ENCODE measurements around the gene SNRPB2.

Gene SNRPB2

DNA sequence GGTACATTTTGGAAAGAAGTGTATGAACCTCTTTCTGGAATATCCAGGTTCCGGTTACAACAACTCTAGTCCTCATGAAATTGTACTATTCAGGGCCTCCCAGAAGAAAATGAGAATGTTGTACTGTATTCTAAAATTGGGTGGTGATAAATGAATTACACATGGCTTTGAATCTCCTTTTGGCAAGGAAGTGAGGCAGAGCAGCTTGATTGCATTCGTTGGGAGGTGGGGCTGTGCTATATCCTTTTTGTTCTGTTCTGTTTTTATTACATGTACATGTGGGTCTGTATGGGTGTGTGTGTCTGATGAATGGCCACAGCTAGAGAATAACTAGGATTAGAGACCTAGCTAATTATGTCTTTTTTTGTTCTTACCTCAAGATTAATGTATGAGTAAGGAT, 37.8 kb upstream of the SNRPB2 start:
- H3K14ac ChIP-seq (ENCODE audit: low read length), result no peak overlapping the region
- no peak overlapping the region for H2AFZ ChIP-seq (ENCODE audit: low read length)

DNA sequence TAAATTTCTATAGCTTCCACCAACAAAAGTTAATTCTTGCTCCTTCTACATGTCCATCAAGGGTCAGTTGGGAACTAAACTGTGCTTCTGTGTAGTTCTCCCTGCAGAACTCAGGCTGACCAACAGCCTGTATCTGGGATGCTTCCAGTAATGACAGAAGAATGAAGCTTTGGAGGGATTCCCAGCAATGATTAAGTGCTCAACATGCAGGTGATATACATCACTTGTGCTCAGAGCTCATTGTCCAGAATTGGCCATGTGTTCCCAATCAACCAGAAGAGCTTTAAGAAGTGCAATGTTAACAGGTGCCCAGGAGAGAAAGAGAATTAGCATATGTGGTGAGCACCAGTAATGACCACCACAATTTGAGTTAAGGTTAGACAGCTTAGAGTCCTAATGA, 37.4 kb upstream of the SNRPB2 start:
- Histone ChIP-seq H3K4me2 (ENCODE audit: insufficient read depth, low read length, poor library complexity, severe bottlenecking) (no peak overlapping the region), H3K9ac (ENCODE audit: low read depth, low read length, poor library complexity) (no peak overlapping the region), H2AFZ (ENCODE audit: low read length) (no peak overlapping the region), H3K79me1 (ENCODE audit: low read depth, low read length) (no peaks in the 10 kb centered on the region), H3K4me1 (ENCODE audit: control insufficient read depth in 2 of 2, insufficient read depth in 1 of 2, low read depth in 1 of 2, low read length in 2 of 2) (peaks cover 0 to 5% of the 10 kb centered on the region in 2 donors), H3K27ac (replicated peaks; ENCODE audit: low read length) (no peak overlapping the region), H3K4ac (ENCODE audit: low read length) (no peak overlapping the region), H2AK5ac (ENCODE audit: low read depth, low read length) (no peak overlapping the region), H3K9me3 (replicated peaks in 1 of 2; ENCODE audit: control insufficient read depth in 2 of 2, insufficient read depth in 1 of 2, low read depth in 1 of 2, low read length in 2 of 2) (no peaks in the 10 kb centered on the region), H3K18ac (ENCODE audit: low read length) (no peak overlapping the region), H2BK5ac (ENCODE audit: low read length) (no peak overlapping the region), H4K91ac (ENCODE audit: low read depth, low read length, poor library complexity) (no peak overlapping the region), H3K4me3 (ENCODE audit: low read length in 2 of 2) (no peak overlapping the region), H3K27me3 (ENCODE audit: control insufficient read depth in 3 of 3, insufficient read depth in 3 of 3, low read depth in 1 of 3, low read length in 3 of 3) (no peaks in the 10 kb centered on the region), H3K23ac (ENCODE audit: low read depth, low read length, poor library complexity) (no peak overlapping the region), H3K36me3 (replicated peaks in 1 of 2; ENCODE audit: control insufficient read depth in 2 of 2, insufficient read depth in 2 of 2, low read length in 2 of 2) (no peaks in the 10 kb centered on the region), H4K8ac (ENCODE audit: low read depth, low read length) (no peak overlapping the region), H3K14ac (ENCODE audit: low read length) (no peak overlapping the region), H2BK12ac (ENCODE audit: low read length) (no peak overlapping the region), H2BK120ac (ENCODE audit: low read depth, low read length) (no peak overlapping the region), H2BK15ac (ENCODE audit: low read length) (no peak overlapping the region)
- DNase-seq (ENCODE audit: low spot score), result no peak

More for the DNA sequence above, 37.8 kb upstream of the SNRPB2 start:
- no peak overlapping the region for H2BK12ac ChIP-seq (ENCODE audit: low read length)
- H3K4me2 ChIP-seq (ENCODE audit: insufficient read depth, low read length, poor library complexity, severe bottlenecking), result no peak overlapping the region
- H3K36me3 ChIP-seq (replicated peaks in 1 of 2; ENCODE audit: control insufficient read depth in 2 of 2, insufficient read depth in 2 of 2, low read length in 2 of 2), result no peaks in the 10 kb centered on the region
- no peak overlapping the region for H2BK5ac ChIP-seq (ENCODE audit: low read length)
- H3K18ac ChIP-seq (ENCODE audit: low read length), result no peak overlapping the region
- no peak overlapping the region for H4K8ac ChIP-seq (ENCODE audit: low read depth, low read length)
- no peak overlapping the region for H2AK5ac ChIP-seq (ENCODE audit: low read depth, low read length)
- H3K9ac ChIP-seq (ENCODE audit: low read depth, low read length, poor library complexity), result no peak overlapping the region
- no peak overlapping the region for H4K91ac ChIP-seq (ENCODE audit: low read depth, low read length, poor library complexity)
- H3K27me3 ChIP-seq (ENCODE audit: control insufficient read depth in 3 of 3, insufficient read depth in 3 of 3, low read depth in 1 of 3, low read length in 3 of 3), result peaks cover 0 to 2% (median 0%) of the 10 kb centered on the region in 3 experiments
- no peak for DNase-seq (ENCODE audit: low spot score)
- no peak overlapping the region for H3K23ac ChIP-seq (ENCODE audit: low read depth, low read length, poor library complexity)
- no peak overlapping the region for H2BK15ac ChIP-seq (ENCODE audit: low read length)
- H3K4me3 ChIP-seq (ENCODE audit: low read length in 2 of 2), result no peak overlapping the region
- H3K9me3 ChIP-seq (replicated peaks in 1 of 2; ENCODE audit: control insufficient read depth in 2 of 2, insufficient read depth in 1 of 2, low read depth in 1 of 2, low read length in 2 of 2), result no peaks in the 10 kb centered on the region
- H3K4ac ChIP-seq (ENCODE audit: low read length), result no peak overlapping the region
- H3K4me1 ChIP-seq (ENCODE audit: control insufficient read depth in 2 of 2, insufficient read depth in 1 of 2, low read depth in 1 of 2, low read length in 2 of 2), result peaks cover 0 to 5% of the 10 kb centered on the region in 2 donors
- WGBS, 2 donors (ENCODE audit: extremely low coverage in 2 of 2, insufficient read length in 2 of 2, insufficient replicate concordance in 1 of 2), result no CpG with 5 or more reads among the region's 2 CpGs
- H2BK120ac ChIP-seq (ENCODE audit: low read depth, low read length), result no peak overlapping the region
- no peaks in the 10 kb centered on the region for H3K79me1 ChIP-seq (ENCODE audit: low read depth, low read length)
- H3K27ac ChIP-seq (replicated peaks; ENCODE audit: low read length), result no peak overlapping the region

DNA sequence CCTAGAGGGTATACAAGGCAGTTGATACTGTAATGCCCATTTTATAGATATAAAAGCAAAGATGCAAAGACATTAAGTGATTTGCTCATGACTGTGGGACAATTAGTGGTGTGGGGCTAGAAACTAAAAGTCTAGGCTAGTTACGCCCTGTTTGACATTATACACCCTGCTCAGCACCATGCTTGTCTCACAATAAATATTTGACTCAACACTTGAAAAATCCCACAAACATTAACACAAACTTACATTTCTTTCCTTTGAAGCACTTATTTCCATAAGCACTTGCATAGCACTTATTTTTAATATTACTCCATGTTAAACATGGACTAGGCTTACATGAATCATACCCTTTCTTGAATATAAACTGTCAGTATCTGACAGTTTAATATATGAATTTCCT, 36.5 kb upstream of the SNRPB2 start:
- Histone ChIP-seq H2AFZ (ENCODE audit: low read length) (no peak overlapping the region), H4K91ac (ENCODE audit: low read depth, low read length, poor library complexity) (no peak overlapping the region), H2BK15ac (ENCODE audit: low read length) (no peak overlapping the region), H3K4me1 (ENCODE audit: control insufficient read depth in 2 of 2, insufficient read depth in 1 of 2, low read depth in 1 of 2, low read length in 2 of 2) (peaks cover 0 to 5% of the 10 kb centered on the region in 2 donors), H2BK12ac (ENCODE audit: low read length) (no peak overlapping the region), H3K27me3 (ENCODE audit: control insufficient read depth in 3 of 3, insufficient read depth in 3 of 3, low read depth in 1 of 3, low read length in 3 of 3) (no peaks in the 10 kb centered on the region), H3K14ac (ENCODE audit: low read length) (no peak overlapping the region), H3K23ac (ENCODE audit: low read depth, low read length, poor library complexity) (no peak overlapping the region), H3K9me3 (replicated peaks in 1 of 2; ENCODE audit: control insufficient read depth in 2 of 2, insufficient read depth in 1 of 2, low read depth in 1 of 2, low read length in 2 of 2) (no peaks in the 10 kb centered on the region), H3K4ac (ENCODE audit: low read length) (no peak overlapping the region), H3K36me3 (replicated peaks in 1 of 2; ENCODE audit: control insufficient read depth in 2 of 2, insufficient read depth in 2 of 2, low read length in 2 of 2) (no peaks in the 10 kb centered on the region), H2AK5ac (ENCODE audit: low read depth, low read length) (no peak overlapping the region), H3K4me3 (ENCODE audit: low read length in 2 of 2) (no peak overlapping the region), H3K27ac (replicated peaks; ENCODE audit: low read length) (no peak overlapping the region), H4K8ac (ENCODE audit: low read depth, low read length) (no peak overlapping the region), H2BK5ac (ENCODE audit: low read length) (no peak overlapping the region), H2BK120ac (ENCODE audit: low read depth, low read length) (no peak overlapping the region), H3K9ac (ENCODE audit: low read depth, low read length, poor library complexity) (no peak overlapping the region), H3K4me2 (ENCODE audit: insufficient read depth, low read length, poor library complexity, severe bottlenecking) (no peak overlapping the region), H3K18ac (ENCODE audit: low read length) (no peak overlapping the region), H3K79me1 (ENCODE audit: low read depth, low read length) (no peaks in the 10 kb centered on the region)
- WGBS, 2 donors (ENCODE audit: extremely low coverage in 2 of 2, insufficient read length in 2 of 2, insufficient replicate concordance in 1 of 2), result no CpG with 5 or more reads among the region's 1 CpG
- no peak for DNase-seq (ENCODE audit: low spot score)

GRCh38 chr20:16694161-16694560, 35.7 kb upstream of the SNRPB2 start:
- peaks cover 0 to 5% of the 10 kb centered on the region in 2 donors for H3K4me1 ChIP-seq (ENCODE audit: control insufficient read depth in 2 of 2, insufficient read depth in 1 of 2, low read depth in 1 of 2, low read length in 2 of 2)
- no peak overlapping the region for H3K4me3 ChIP-seq (ENCODE audit: low read length in 2 of 2)
- no peak overlapping the region for H3K23ac ChIP-seq (ENCODE audit: low read depth, low read length, poor library complexity)
- H3K14ac ChIP-seq (ENCODE audit: low read length), result no peak overlapping the region
- no peak overlapping the region for H3K18ac ChIP-seq (ENCODE audit: low read length)
- no peak overlapping the region for H3K4me2 ChIP-seq (ENCODE audit: insufficient read depth, low read length, poor library complexity, severe bottlenecking)
- no peak overlapping the region for H2BK120ac ChIP-seq (ENCODE audit: low read depth, low read length)
- WGBS, 2 donors (ENCODE audit: extremely low coverage in 2 of 2, insufficient read length in 2 of 2, insufficient replicate concordance in 1 of 2), result no CpG with 5 or more reads among the region's 3 CpGs
- peak overlapping the region; percentile 1 for H2AFZ ChIP-seq (ENCODE audit: low read length)
- no peak overlapping the region for H2BK12ac ChIP-seq (ENCODE audit: low read length)
- no peak overlapping the region for H4K8ac ChIP-seq (ENCODE audit: low read depth, low read length)
- H3K27me3 ChIP-seq (ENCODE audit: control insufficient read depth in 3 of 3, insufficient read depth in 3 of 3, low read depth in 1 of 3, low read length in 3 of 3), result no peaks in the 10 kb centered on the region
- no peak overlapping the region for H3K9ac ChIP-seq (ENCODE audit: low read depth, low read length, poor library complexity)
- no peak overlapping the region for H2BK15ac ChIP-seq (ENCODE audit: low read length)
- DNase-seq (ENCODE audit: low spot score), result no peak
- no peak overlapping the region for H3K4ac ChIP-seq (ENCODE audit: low read length)
- no peak overlapping the region for H3K27ac ChIP-seq (replicated peaks; ENCODE audit: low read length)
- no peak overlapping the region for H2AK5ac ChIP-seq (ENCODE audit: low read depth, low read length)
- no peak overlapping the region for H4K91ac ChIP-seq (ENCODE audit: low read depth, low read length, poor library complexity)
- no peaks in the 10 kb centered on the region for H3K9me3 ChIP-seq (replicated peaks in 1 of 2; ENCODE audit: control insufficient read depth in 2 of 2, insufficient read depth in 1 of 2, low read depth in 1 of 2, low read length in 2 of 2)
- H3K79me1 ChIP-seq (ENCODE audit: low read depth, low read length), result no peaks in the 10 kb centered on the region
- H2BK5ac ChIP-seq (ENCODE audit: low read length), result no peak overlapping the region
- no peaks in the 10 kb centered on the region for H3K36me3 ChIP-seq (replicated peaks in 1 of 2; ENCODE audit: control insufficient read depth in 2 of 2, insufficient read depth in 2 of 2, low read length in 2 of 2)

Data from neuronal stem cell (in vitro differentiated cells).